Sigmoid colon (tissue), 7 donors: ENCODE measurements around the gene SHISAL1. TPM values are rescaled to one million over a fixed set of nuclear protein-coding genes. Genes with fewer than 3 reads are reported as not detected.

ENCODE experiments used
- DNase-seq: peaks from one replicate; pipeline ENCODE4 v3.0.0-alpha.2; 2019
- H3K27ac ChIP-seq, 4 donors: fragments of 200-600 bp; sonication (generic); one replicate each; pipeline ENCODE4 v1.5.1; 2016 to 2019; ENCODE audit warnings: mild to moderate bottlenecking in 1 of 4
- H3K27me3 ChIP-seq, 3 donors: fragments of 200-600 bp; sonication (generic); one replicate each; pipeline ENCODE4 v1.5.1; 2019; ENCODE audit warnings: mild to moderate bottlenecking in 1 of 3
- H3K36me3 ChIP-seq, 4 donors: fragments of 200-600 bp; sonication (generic); one replicate each; pipeline ENCODE4 v1.5.1; 2016 to 2019
- H3K4me1 ChIP-seq, 4 donors: fragments of 200-600 bp; sonication (generic); one replicate each; pipeline ENCODE4 v1.5.1; 2017 to 2019
- H3K4me3 ChIP-seq, 4 donors: fragments of 200-600 bp; sonication (generic); one replicate each; pipeline ENCODE4 v1.5.1; 2017 to 2019; ENCODE audit warnings: mild to moderate bottlenecking in 2 of 4, moderate library complexity in 1 of 4
- H3K9me3 ChIP-seq, 4 donors: fragments of 200-600 bp in 3 of 4; sonication (generic) in 3 of 4; one replicate each; pipeline versions ENCODE4 v1.5.1 to v1.6.1; 2013 to 2019
- EP300 ChIP-seq, 4 donors: sonication (generic); formaldehyde crosslinking; IDR thresholded peaks; one replicate each; pipeline ENCODE4 v1.6.1; 2017; ENCODE audit warnings: antibody characterized with exemption in 4 of 4
- POLR2A ChIP-seq, 2 donors: fragments of 450-650 bp; IDR thresholded peaks; one replicate each; pipeline ENCODE4 v1.6.1; 2016; ENCODE audit warnings: antibody characterized with exemption in 2 of 2, mild to moderate bottlenecking in 2 of 2, moderate library complexity in 2 of 2
- POLR2AphosphoS5 ChIP-seq, 4 donors: sonication (generic); formaldehyde crosslinking; IDR thresholded peaks; one replicate each; pipeline ENCODE4 v1.6.1; 2017; ENCODE audit warnings: antibody characterized with exemption in 4 of 4
- WGBS, 2 donors: extraction: QIAGEN DNeasy Blood & Tissue Kit; methylation state at CpG; one replicate each; pipeline ENCODE4 v1.1.7; 2013; 5-methylcytosine and 5-hydroxymethylcytosine counted together
- intact Hi-C: fragments of 100-400 bp; cut with DNase I; formaldehyde crosslinking; loops from one replicate; pipeline ENCODE4 v1.15.1; 2023
- polyA plus RNA-seq, 3 donors: library from polyadenylated mRNA; stranded (reverse); fragments of 200-250 nt; gene quantifications; one replicate each; pipeline ENCODE4 v1.2.3, GENCODE V29; 2013
- total RNA-seq, 4 donors: library from RNA; depleted of rRNA; stranded (reverse); fragments of >200 nt; gene quantifications; one replicate each; pipeline ENCODE4 v1.1.0, GENCODE V29; 2016
- TF ChIP-seq, protein P1 (sequence below), 4 experiments: fragments of 450-650 bp in 3 of 4; fragments of 200-600 bp in 1 of 4; IDR thresholded peaks; one replicate each; pipeline ENCODE4 v1.5.1; 2016 to 2019; ENCODE audit warnings: antibody characterized with exemption in 4 of 4, mild to moderate bottlenecking in 3 of 4, moderate library complexity in 2 of 4
- donor health status: healthy with polysubstance abuse.
- donor health status: Bipolar disorder and iron deficiency.
- donor health status: healthy.

SHISAL1 gene
- total and polyA plus RNA-seq, 7 donors = 0.23 to 32.4 (median 20.7) TPM

DNA sequence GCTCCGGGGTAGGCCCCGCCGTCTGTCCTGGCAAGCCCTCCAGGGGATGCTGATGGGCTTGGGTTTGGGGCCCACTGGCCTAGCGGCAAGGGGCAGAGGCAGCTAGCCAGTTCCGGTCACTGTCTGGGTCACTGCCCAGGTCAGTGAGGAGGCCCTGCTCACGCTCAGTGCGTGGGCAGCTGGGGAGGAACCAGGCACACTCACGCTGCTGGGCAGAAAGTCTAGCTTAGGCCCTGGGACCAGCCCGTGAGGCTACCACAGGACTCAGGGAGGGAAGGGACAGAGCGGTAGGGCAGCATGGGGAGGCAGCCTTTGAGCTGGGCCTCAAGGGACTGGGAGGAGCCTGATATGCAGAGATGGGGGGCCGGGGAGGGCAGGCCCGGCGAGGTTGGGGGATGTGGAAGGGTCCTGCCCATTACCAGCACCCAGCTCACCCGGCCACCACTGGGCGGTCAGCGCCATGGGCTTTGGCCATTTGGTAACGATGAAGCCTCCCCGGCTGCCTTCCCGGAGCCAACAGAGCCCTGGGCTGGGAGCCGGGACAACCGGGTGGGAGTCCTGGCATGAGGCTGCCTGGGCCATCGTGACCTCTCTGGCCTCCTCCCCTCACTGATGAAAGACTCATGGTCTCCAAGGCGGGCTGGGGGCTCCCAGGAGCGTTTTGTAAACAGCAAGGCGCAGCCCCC lies 14.2 kb downstream of the SHISAL1 start:
- no peak for DNase-seq
- 72 to 84% methylated on average over 25 of the region's 25 CpGs for WGBS, 2 donors
- Histone ChIP-seq H3K27me3 (no peaks in the 10 kb centered on the region), H3K27ac (no peak overlapping the region), H3K9me3 (no peaks in the 10 kb centered on the region), H3K4me1 (peaks cover 0 to 3% (median under 1%) of the 10 kb centered on the region in 4 donors), H3K4me3 (no peak overlapping the region), H3K36me3 (peaks cover 0 to under 1% (median 0%) of the 10 kb centered on the region in 4 donors)
- TF ChIP-seq POLR2A (IDR thresholded peaks at IDR 0.05) (no peak), POLR2AphosphoS5 (IDR thresholded peaks at IDR 0.05) (no peak), EP300 (IDR thresholded peaks at IDR 0.05) (no peak)
- TF ChIP-seq, protein P1, sequence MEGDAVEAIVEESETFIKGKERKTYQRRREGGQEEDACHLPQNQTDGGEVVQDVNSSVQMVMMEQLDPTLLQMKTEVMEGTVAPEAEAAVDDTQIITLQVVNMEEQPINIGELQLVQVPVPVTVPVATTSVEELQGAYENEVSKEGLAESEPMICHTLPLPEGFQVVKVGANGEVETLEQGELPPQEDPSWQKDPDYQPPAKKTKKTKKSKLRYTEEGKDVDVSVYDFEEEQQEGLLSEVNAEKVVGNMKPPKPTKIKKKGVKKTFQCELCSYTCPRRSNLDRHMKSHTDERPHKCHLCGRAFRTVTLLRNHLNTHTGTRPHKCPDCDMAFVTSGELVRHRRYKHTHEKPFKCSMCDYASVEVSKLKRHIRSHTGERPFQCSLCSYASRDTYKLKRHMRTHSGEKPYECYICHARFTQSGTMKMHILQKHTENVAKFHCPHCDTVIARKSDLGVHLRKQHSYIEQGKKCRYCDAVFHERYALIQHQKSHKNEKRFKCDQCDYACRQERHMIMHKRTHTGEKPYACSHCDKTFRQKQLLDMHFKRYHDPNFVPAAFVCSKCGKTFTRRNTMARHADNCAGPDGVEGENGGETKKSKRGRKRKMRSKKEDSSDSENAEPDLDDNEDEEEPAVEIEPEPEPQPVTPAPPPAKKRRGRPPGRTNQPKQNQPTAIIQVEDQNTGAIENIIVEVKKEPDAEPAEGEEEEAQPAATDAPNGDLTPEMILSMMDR (IDR thresholded peaks at IDR 0.05) = no peak
- intact Hi-C loops = no loop called here

GRCh38 chr22:44297470-44298061 lies 15.2 kb downstream of the SHISAL1 start:
- Histone ChIP-seq H3K36me3 (peaks cover 0 to 9% (median 0%) of the 10 kb centered on the region in 4 donors), H3K9me3 (no peaks in the 10 kb centered on the region), H3K4me3 (no peak overlapping the region), H3K27ac (no peak overlapping the region), H3K27me3 (no peaks in the 10 kb centered on the region), H3K4me1 (peaks cover 0 to 3% (median 0%) of the 10 kb centered on the region in 4 donors)
- WGBS, 2 donors = 44 to 70% methylated on average over 14 of the region's 14 CpGs
- TF ChIP-seq EP300 (IDR thresholded peaks at IDR 0.05) = no peak
- TF ChIP-seq, protein P1 (IDR thresholded peaks at IDR 0.05) = no peak
- no peak for TF ChIP-seq POLR2AphosphoS5 (IDR thresholded peaks at IDR 0.05)
- TF ChIP-seq POLR2A (IDR thresholded peaks at IDR 0.05) = no peak
- intact Hi-C loops = no loop called here
- DNase-seq = no peak

GRCh38 chr22:44295406-44295805 lies 17.3 kb downstream of the SHISAL1 start:
- DNase-seq = no peak
- Histone ChIP-seq H3K4me3 (no peak overlapping the region), H3K4me1 (peaks cover 0 to 9% (median 5%) of the 10 kb centered on the region in 4 donors), H3K9me3 (no peaks in the 10 kb centered on the region), H3K27me3 (no peaks in the 10 kb centered on the region), H3K36me3 (peaks cover 0 to 9% (median 0%) of the 10 kb centered on the region in 4 donors), H3K27ac (no peak overlapping the region)
- WGBS, 2 donors = 65 to 86% methylated on average over 3 of the region's 3 CpGs
- intact Hi-C loops = no loop called here
- TF ChIP-seq, protein P1 (IDR thresholded peaks at IDR 0.05) = no peak
- no peak for TF ChIP-seq POLR2A (IDR thresholded peaks at IDR 0.05)
- TF ChIP-seq EP300 (IDR thresholded peaks at IDR 0.05) = no peak
- no peak for TF ChIP-seq POLR2AphosphoS5 (IDR thresholded peaks at IDR 0.05)

- Histone ChIP-seq H3K4me3 (no peak overlapping the region), H3K9me3 (no peaks in the 10 kb centered on the region), H3K27ac (no peak overlapping the region), H3K27me3 (no peaks in the 10 kb centered on the region), H3K4me1 (peaks cover 0 to 9% (median 3%) of the 10 kb centered on the region in 4 donors), H3K36me3 (peaks cover 0 to 9% (median 0%) of the 10 kb centered on the region in 4 donors)
- intact Hi-C loops = no loop called here
- no peak for DNase-seq
- TF ChIP-seq EP300 (IDR thresholded peaks at IDR 0.05) (no peak), POLR2AphosphoS5 (IDR thresholded peaks at IDR 0.05) (no peak), POLR2A (IDR thresholded peaks at IDR 0.05) (no peak)
- TF ChIP-seq, protein P1 (IDR thresholded peaks at IDR 0.05) = no peak
- WGBS, 2 donors = 62 to 79% methylated on average over 6 of the region's 6 CpGs
Observed at GRCh38 chr22:44293876-44294275, 18.9 kb downstream of the SHISAL1 start.
